ENCODE data around the gene PSEN2.
"Not testable (repeated sequence)": the region's sequence is repeated elsewhere in the genome, so short reads cannot be mapped to it uniquely, and the experiment has no call there.

PSEN2 gene

DNA sequence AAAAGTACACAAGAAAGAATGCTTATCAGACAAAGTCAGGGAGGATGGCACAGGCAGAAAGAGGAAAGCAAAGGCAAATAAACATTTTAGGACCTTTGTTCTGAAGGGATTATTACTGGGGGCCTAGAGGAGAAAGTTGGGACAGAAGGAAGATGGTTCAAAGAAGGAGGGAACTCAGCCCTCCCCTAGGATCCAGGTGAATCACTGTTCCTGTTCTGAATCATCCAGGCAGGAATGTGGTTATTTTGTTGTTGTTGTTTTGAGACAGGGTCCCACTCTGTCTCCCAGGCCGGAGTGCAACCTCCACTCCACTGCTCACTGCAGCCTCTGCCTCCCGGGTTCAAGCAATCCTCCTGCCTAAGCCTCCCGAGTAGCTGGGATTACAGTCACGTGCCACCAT is 38.5 kb upstream of the PSEN2 start:
- H3K4me3 ChIP-seq (ENCODE audit: low read depth, low read length) = no peak overlapping the region
- TF ChIP-seq POLR2A (IDR thresholded peaks at IDR 0.05; ENCODE audit: extremely low read depth, insufficient read length) (no peak), MYC (IDR thresholded peaks at IDR 0.05; ENCODE audit: low read depth, low read length) (no peak)
- TF ChIP-seq, protein P1, sequence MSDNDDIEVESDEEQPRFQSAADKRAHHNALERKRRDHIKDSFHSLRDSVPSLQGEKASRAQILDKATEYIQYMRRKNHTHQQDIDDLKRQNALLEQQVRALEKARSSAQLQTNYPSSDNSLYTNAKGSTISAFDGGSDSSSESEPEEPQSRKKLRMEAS (IDR thresholded peaks at IDR 0.05; ENCODE audit: low read depth, low read length) = no peak
- TF ChIP-seq, protein P2, sequence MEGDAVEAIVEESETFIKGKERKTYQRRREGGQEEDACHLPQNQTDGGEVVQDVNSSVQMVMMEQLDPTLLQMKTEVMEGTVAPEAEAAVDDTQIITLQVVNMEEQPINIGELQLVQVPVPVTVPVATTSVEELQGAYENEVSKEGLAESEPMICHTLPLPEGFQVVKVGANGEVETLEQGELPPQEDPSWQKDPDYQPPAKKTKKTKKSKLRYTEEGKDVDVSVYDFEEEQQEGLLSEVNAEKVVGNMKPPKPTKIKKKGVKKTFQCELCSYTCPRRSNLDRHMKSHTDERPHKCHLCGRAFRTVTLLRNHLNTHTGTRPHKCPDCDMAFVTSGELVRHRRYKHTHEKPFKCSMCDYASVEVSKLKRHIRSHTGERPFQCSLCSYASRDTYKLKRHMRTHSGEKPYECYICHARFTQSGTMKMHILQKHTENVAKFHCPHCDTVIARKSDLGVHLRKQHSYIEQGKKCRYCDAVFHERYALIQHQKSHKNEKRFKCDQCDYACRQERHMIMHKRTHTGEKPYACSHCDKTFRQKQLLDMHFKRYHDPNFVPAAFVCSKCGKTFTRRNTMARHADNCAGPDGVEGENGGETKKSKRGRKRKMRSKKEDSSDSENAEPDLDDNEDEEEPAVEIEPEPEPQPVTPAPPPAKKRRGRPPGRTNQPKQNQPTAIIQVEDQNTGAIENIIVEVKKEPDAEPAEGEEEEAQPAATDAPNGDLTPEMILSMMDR (IDR thresholded peaks at IDR 0.05; ENCODE audit: low read depth, low read length) = no peak
- no peak for DNase-seq (ENCODE audit: low read depth)

DNA sequence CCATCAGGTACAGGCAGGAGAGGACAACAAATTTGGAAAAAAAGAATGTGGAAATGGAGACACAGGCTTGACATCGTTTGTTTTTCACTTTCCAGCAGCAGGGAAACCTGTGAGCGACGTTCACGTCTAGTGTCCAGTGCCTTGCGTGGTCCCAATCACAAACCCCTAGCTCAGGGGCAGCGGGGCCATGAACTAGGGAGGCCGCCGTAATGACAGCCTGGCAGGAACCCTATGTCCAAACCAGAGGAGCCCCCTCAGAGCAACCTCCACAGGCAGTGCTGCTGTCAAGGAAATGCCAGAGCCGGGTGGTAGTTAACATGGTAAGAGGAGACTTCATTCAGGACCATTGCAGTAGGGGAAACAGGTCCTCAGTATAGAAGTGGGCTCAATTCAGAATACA is 37.8 kb upstream of the PSEN2 start:
- TF ChIP-seq, protein P1 (IDR thresholded peaks at IDR 0.05; ENCODE audit: low read depth, low read length) = no peak
- TF ChIP-seq MYC (IDR thresholded peaks at IDR 0.05; ENCODE audit: low read depth, low read length) = no peak
- TF ChIP-seq, protein P2 (IDR thresholded peaks at IDR 0.05; ENCODE audit: low read depth, low read length) = no peak
- TF ChIP-seq POLR2A (IDR thresholded peaks at IDR 0.05; ENCODE audit: extremely low read depth, insufficient read length) = no peak
- H3K4me3 ChIP-seq (ENCODE audit: low read depth, low read length) = no peak overlapping the region
- DNase-seq (ENCODE audit: low read depth) = no peak

DNA sequence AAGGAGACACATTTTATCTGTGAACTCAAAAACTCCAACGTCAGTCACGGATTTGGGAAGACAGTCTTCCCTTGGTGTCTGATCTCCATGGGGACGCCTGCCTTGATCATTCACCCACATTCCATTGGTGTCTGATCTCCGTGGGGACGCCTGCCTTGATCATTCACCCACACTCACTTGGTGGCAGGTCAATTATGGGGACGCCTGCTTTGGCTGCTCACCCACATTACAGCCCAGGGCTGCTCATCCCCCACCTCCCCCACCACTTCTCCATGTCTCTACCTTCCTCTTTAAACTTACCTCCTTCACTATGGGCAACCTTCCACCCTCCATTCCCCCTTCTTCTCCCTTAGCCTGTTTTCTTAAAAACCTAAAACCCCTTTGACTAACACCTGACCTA is 36.2 kb upstream of the PSEN2 start:
- not testable (repeated sequence) for DNase-seq (ENCODE audit: low read depth); H3K4me3 ChIP-seq (ENCODE audit: low read depth, low read length)

DNA sequence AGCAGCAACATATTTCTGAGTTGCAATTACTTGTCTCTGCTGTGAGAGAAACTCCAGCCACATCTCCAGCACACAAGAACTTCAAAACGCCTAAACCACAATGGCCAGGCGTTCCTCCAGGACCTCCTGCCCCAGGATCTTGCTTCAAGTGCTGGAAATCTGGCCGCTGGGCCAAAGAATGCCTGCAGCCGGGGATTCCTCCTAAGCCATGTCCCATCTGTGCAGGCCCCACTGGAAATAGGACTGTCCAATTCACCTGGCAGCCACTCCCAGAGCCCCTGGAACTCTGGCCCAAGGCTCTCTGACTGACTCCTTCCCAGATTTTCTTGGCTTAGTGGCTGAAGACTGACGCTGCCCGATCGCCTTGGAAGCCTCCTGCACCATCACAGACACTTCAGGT is 35.0 kb upstream of the PSEN2 start:
- not testable (repeated sequence) for DNase-seq (ENCODE audit: low read depth); H3K4me3 ChIP-seq (ENCODE audit: low read depth, low read length)

DNA sequence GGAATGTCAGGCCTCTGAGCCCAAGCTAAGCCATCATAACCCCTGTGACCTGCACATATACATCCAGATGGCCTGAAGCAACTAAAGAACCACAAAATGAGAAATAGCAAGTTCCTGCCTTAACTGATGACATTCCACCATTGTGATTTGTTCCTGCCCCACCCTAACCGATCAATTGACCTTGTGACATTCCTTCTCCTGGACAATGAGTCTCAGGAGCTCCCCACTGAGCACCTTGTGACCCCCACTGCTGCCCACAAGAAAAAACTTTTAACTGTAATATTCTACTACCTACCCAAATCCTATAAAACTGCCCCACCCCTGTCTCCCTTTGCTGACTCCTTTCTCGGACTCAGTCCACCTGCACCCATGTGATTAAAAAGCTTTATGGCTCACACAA is 32.5 kb upstream of the PSEN2 start:
- not testable (repeated sequence) for DNase-seq (ENCODE audit: low read depth); H3K4me3 ChIP-seq (ENCODE audit: low read depth, low read length)

DNA sequence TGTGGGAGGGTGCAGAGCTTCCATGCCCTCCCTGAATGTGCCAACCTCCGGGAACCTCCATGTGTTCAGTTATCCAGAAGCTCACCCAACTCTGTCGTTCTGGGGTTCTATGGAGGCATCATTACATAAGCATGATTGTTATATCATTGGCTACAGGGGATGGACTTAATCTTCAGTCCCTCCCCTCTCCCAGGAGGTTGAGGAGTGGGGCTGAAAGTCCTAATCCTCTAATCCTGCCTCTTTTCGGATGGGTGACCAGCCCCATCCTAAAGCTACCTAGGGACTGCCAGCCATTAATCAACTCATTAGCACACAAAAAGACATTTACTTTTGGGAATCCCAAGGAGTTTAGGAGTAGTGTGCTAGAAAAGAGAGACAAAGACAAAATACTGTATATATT is 32.0 kb upstream of the PSEN2 start:
- DNase-seq (ENCODE audit: low read depth) = no peak
- no peak overlapping the region for H3K4me3 ChIP-seq (ENCODE audit: low read depth, low read length)
- TF ChIP-seq MYC (IDR thresholded peaks at IDR 0.05; ENCODE audit: low read depth, low read length) (no peak), POLR2A (IDR thresholded peaks at IDR 0.05; ENCODE audit: extremely low read depth, insufficient read length) (no peak)
- TF ChIP-seq, protein P1 (IDR thresholded peaks at IDR 0.05; ENCODE audit: low read depth, low read length) = no peak
- TF ChIP-seq, protein P2 (IDR thresholded peaks at IDR 0.05; ENCODE audit: low read depth, low read length) = no peak

DNA sequence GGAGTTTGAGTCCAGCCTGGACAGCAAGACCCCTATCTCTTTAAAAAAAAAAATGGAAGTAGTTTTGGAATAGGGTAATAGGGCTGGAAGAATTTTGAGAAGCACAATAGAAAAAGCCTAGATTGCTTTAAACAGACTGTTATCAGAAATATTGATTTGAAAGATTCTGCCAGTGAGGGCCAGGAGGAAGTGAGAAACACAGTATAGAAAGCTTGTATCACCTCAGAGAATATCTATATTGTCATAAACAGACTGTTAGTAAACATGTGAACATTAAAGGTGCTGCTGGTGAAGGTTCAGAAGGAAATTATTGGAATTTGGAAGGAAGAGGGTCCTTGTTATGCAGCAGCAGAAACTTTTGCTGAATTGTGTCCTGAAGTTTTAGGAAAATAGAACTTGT is 24.8 kb upstream of the PSEN2 start:
- H3K4me3 ChIP-seq (ENCODE audit: low read depth, low read length) = no peak overlapping the region
- no peak for DNase-seq (ENCODE audit: low read depth)
- TF ChIP-seq, protein P2 (IDR thresholded peaks at IDR 0.05; ENCODE audit: low read depth, low read length) = no peak
- TF ChIP-seq MYC (IDR thresholded peaks at IDR 0.05; ENCODE audit: low read depth, low read length) = no peak
- TF ChIP-seq POLR2A (IDR thresholded peaks at IDR 0.05; ENCODE audit: extremely low read depth, insufficient read length) = no peak
- TF ChIP-seq, protein P1 (IDR thresholded peaks at IDR 0.05; ENCODE audit: low read depth, low read length) = no peak

DNA sequence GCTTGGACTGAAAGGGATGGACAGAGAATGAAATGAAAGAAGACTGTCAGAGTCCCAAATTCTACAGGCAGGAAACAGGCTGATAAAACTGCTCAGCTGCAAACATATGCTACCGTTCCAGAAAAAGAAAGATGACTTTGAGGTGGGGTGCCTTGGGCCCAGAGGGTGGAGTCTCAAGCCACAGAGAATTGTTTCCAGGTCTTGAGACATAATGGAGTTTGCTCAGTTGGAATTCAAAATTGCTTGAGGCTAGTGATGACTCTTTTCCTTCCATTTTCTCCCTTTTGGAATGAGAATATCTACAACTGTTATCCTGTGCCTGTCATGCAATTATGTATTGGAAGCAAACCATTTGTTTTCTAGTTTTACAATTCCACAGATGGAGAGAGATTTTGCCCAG is 23.6 kb upstream of the PSEN2 start:
- H3K4me3 ChIP-seq (ENCODE audit: low read depth, low read length) = no peak overlapping the region
- TF ChIP-seq MYC (IDR thresholded peaks at IDR 0.05; ENCODE audit: low read depth, low read length) (no peak), POLR2A (IDR thresholded peaks at IDR 0.05; ENCODE audit: extremely low read depth, insufficient read length) (no peak)
- TF ChIP-seq, protein P2 (IDR thresholded peaks at IDR 0.05; ENCODE audit: low read depth, low read length) = no peak
- TF ChIP-seq, protein P1 (IDR thresholded peaks at IDR 0.05; ENCODE audit: low read depth, low read length) = no peak
- no peak for DNase-seq (ENCODE audit: low read depth)

DNA sequence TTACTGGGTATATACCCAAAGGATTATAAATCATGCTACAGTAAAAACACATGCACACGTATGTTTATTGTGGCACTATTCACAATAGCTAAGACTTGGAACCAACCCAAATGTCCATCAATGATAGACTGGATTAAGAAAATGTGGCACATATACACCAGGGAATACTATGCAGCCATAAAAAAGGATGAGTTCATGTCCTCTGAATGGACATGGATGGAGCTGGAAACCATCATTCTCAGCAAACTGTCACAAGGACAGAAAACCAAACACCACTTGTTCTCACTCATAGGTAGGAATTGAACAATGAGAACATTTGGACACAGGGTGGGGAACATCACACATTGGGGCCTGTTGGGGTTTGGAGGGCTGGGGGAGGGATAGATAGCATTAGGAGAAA is 15.9 kb upstream of the PSEN2 start:
- not testable (repeated sequence) for H3K4me3 ChIP-seq (ENCODE audit: low read depth, low read length); DNase-seq (ENCODE audit: low read depth)

All from NB4 (cell line).